Measurements from ENCODE around the gene TRPM8. TPM values are rescaled to one million over a fixed set of nuclear protein-coding genes. Genes with fewer than 3 reads are reported as not detected.

Gene TRPM8
- total and polyA plus RNA-seq, 2 experiments from 2014 or later: 0.83 TPM; not detected in 1

DNA sequence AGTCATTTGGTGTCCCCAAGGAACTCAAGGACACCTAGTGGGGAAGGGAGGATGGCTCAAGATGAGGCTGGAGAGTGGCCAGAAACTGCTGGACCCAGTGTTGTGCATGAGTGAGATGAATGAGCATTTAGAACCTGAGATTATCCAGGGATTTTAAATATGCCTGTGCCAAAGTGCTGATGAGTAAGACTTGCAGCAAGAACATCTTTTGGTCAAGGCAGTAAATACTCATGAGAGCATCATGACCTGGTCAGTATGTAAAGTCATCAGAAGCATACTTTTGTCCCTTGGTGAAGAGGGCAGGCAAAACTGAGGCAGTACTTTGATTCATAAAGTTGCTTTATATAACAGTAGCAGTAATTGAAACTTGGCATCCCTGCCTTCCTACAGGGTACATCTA is 130.2 kb downstream of the TRPM8 start:
- TF ChIP-seq, protein P1, sequence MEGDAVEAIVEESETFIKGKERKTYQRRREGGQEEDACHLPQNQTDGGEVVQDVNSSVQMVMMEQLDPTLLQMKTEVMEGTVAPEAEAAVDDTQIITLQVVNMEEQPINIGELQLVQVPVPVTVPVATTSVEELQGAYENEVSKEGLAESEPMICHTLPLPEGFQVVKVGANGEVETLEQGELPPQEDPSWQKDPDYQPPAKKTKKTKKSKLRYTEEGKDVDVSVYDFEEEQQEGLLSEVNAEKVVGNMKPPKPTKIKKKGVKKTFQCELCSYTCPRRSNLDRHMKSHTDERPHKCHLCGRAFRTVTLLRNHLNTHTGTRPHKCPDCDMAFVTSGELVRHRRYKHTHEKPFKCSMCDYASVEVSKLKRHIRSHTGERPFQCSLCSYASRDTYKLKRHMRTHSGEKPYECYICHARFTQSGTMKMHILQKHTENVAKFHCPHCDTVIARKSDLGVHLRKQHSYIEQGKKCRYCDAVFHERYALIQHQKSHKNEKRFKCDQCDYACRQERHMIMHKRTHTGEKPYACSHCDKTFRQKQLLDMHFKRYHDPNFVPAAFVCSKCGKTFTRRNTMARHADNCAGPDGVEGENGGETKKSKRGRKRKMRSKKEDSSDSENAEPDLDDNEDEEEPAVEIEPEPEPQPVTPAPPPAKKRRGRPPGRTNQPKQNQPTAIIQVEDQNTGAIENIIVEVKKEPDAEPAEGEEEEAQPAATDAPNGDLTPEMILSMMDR (IDR thresholded peaks at IDR 0.05; ENCODE audit: low read depth, low read length): no peak
- no peak for DNase-seq (ENCODE audit: low read depth in 1 of 2, low spot score in 1 of 2)

GRCh38 chr2:234048049-234048448 is 130.9 kb downstream of the TRPM8 start:
- Histone ChIP-seq H3K27me3 (peaks cover 4% of the 10 kb centered on the region), H3K4me1 (ENCODE audit: low read depth) (no peaks in the 10 kb centered on the region), H3K4me3 (no peak overlapping the region), H3K9me3 (ENCODE audit: low read depth) (no peaks in the 10 kb centered on the region), H3K36me3 (no peaks in the 10 kb centered on the region), H3K27ac (no peak overlapping the region)
- no peak for DNase-seq (ENCODE audit: low read depth in 1 of 2, low spot score in 1 of 2)
- TF ChIP-seq, protein P1 (IDR thresholded peaks at IDR 0.05; ENCODE audit: low read depth, low read length): no peak

More for the DNA sequence above, 130.2 kb downstream of the TRPM8 start:
- Histone ChIP-seq H3K27me3 (peaks cover 11% of the 10 kb centered on the region), H3K4me3 (no peak overlapping the region), H3K36me3 (no peaks in the 10 kb centered on the region), H3K9me3 (ENCODE audit: low read depth) (no peaks in the 10 kb centered on the region), H3K4me1 (ENCODE audit: low read depth) (no peaks in the 10 kb centered on the region), H3K27ac (no peak overlapping the region)

GRCh38 chr2:234050455-234051135 is 133.4 kb downstream of the TRPM8 start, which contains the start of gene SPP2:
TSS of gene SPP2 (plus strand) at chr2:234050702. CDS start at chr2:234050787, 85 bp downstream.
- H3K27ac ChIP-seq: no peak within 1 kb of the TSS
- TF ChIP-seq, protein P1 (IDR thresholded peaks at IDR 0.05; ENCODE audit: low read depth, low read length): no peak
- no peak for DNase-seq (ENCODE audit: low read depth in 1 of 2, low spot score in 1 of 2)
- H3K4me3 ChIP-seq: no peak within 1 kb of the TSS
- H3K9me3 ChIP-seq (ENCODE audit: low read depth): no peaks in the 10 kb centered on the region
- H3K36me3 ChIP-seq: no peaks in the 10 kb centered on the region
- no peaks in the 10 kb centered on the region for H3K4me1 ChIP-seq (ENCODE audit: low read depth)
- H3K27me3 ChIP-seq: peaks cover under 1% of the 10 kb centered on the region

GRCh38 chr2:234051374-234052070 is 134.3 kb downstream of the TRPM8 start:
- Histone ChIP-seq H3K9me3 (ENCODE audit: low read depth) (no peaks in the 10 kb centered on the region), H3K27ac (no peak overlapping the region), H3K4me1 (ENCODE audit: low read depth) (no peaks in the 10 kb centered on the region), H3K36me3 (no peaks in the 10 kb centered on the region), H3K27me3 (no peaks in the 10 kb centered on the region), H3K4me3 (no peak overlapping the region)
- TF ChIP-seq, protein P1 (IDR thresholded peaks at IDR 0.05; ENCODE audit: low read depth, low read length): no peak
- DNase-seq (ENCODE audit: low read depth in 1 of 2, low spot score in 1 of 2): no peak

DNA sequence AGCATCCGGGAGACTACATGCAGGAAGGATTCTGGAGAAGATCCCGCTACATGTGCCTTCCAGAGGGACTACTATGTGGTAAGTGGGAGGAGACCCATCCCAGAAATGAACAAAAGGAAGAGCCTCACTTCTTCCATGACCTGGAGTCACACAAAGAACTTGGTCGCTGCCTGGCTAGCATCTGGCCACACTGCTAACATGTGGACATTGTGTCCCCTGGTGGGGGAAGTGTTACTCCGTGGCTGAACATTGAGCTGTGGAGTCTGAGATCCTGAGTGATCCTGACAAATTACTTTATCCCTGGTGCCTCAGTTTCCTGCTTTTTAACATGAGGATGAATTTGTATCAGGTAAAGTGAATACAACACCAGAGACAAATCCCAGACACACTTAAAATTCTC is 141.7 kb downstream of the TRPM8 start:
- H3K4me3 ChIP-seq: no peak overlapping the region
- no peaks in the 10 kb centered on the region for H3K27me3 ChIP-seq
- no peaks in the 10 kb centered on the region for H3K4me1 ChIP-seq (ENCODE audit: low read depth)
- H3K27ac ChIP-seq: no peak overlapping the region
- no peaks in the 10 kb centered on the region for H3K36me3 ChIP-seq
- no peak for DNase-seq (ENCODE audit: low read depth in 1 of 2, low spot score in 1 of 2)
- TF ChIP-seq, protein P1 (IDR thresholded peaks at IDR 0.05; ENCODE audit: low read depth, low read length): no peak
- no peaks in the 10 kb centered on the region for H3K9me3 ChIP-seq (ENCODE audit: low read depth)

Measured in cardiac muscle cell (in vitro differentiated cells and primary cell).